Measurements from ENCODE around the gene TTC28.

DNA sequence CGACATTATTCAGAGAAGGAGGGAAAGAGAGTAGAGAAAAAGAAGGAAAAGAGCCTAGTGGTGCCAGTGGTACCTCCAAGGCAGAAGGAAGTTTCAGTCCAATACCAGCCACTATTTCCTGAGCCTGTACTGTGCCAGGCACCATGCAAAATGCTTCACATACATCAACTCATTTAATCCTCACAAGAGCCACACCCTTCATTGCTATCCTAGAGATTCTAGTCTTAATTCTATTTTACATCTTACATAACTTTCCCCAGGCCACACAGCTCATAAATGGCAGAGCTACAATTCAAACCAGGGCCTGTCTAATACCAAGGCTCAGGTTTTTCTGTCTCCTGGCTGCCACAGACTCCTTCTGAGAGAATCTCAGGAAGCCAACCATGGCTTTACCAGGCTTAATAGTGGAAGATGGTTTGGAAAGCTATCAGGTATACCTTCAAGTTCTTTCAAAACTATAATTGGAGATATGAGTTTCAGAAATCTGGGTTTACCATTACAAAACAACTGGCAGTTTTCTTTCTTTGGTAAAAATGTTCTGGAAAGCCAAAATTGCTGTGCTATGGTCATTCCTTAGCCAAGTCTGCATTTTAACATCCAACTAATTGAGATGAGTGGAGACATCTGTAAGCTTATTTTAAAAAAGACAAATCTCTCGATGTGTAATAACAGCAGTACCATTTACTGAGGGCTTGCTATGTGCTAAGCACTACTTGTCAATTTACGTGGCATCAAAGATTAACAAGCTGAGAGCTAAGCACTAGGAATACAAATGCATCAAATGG lies 535.5 kb downstream of the TTC28 start:
- TF ChIP-seq, protein P1, sequence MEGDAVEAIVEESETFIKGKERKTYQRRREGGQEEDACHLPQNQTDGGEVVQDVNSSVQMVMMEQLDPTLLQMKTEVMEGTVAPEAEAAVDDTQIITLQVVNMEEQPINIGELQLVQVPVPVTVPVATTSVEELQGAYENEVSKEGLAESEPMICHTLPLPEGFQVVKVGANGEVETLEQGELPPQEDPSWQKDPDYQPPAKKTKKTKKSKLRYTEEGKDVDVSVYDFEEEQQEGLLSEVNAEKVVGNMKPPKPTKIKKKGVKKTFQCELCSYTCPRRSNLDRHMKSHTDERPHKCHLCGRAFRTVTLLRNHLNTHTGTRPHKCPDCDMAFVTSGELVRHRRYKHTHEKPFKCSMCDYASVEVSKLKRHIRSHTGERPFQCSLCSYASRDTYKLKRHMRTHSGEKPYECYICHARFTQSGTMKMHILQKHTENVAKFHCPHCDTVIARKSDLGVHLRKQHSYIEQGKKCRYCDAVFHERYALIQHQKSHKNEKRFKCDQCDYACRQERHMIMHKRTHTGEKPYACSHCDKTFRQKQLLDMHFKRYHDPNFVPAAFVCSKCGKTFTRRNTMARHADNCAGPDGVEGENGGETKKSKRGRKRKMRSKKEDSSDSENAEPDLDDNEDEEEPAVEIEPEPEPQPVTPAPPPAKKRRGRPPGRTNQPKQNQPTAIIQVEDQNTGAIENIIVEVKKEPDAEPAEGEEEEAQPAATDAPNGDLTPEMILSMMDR (IDR thresholded peaks at IDR 0.05 in 2 of 3, conservative IDR thresholded peaks at IDR 0.05 in 1 of 3; ENCODE audit: borderline replicate concordance in 1 of 3, insufficient read depth in 1 of 3, low read depth in 2 of 3, low read length in 2 of 3) = no peak
- no peak for TF ChIP-seq ZFX (IDR thresholded peaks at IDR 0.05)
- TF ChIP-seq ZNF274 (IDR thresholded peaks at IDR 0.05; ENCODE audit: low read depth, low read length) = no peak
- no peak for TF ChIP-seq EZH2phosphoT487 (IDR thresholded peaks at IDR 0.05; ENCODE audit: borderline replicate concordance)
